GM19397 (cell line): ENCODE results near the gene GNB1L.
"Not testable (repeated sequence)": the region's sequence is repeated elsewhere in the genome, so short reads cannot be mapped to it uniquely, and the experiment has no call there.

Experiments used
- ATAC-seq: cut with Tn5 transposase; IDR thresholded peaks from one replicate; pipeline ENCODE4 v1.9.1; 2021; ENCODE audit warnings: mild to moderate bottlenecking, moderate library complexity; ENCODE audit not compliant: unreplicated experiment

GNB1L gene

DNA sequence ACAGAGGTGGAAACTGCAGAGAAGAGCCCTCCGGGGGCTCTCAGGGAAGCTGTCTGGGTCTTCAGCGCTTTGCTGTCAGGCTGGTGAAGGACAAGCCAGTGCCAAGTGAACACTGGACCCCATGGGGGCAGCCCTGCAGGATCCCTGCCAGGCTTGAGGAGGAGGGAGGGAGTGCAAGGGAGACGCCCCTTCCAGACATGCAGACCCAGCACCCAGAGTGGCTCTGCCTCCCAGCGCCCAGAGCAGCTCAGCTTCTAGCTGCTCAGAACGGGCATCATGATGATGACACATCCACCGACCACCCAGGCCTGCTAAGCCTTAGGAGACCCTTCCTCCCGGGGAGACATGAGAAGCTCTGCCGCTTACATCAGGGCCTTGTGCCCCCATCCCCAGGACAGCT, 54.4 kb downstream of the GNB1L start:
- no peak for ATAC-seq

- no peak for ATAC-seq
These were observed 55.1 kb downstream of the GNB1L start for GRCh38 chr22:19799322-19800190.

DNA sequence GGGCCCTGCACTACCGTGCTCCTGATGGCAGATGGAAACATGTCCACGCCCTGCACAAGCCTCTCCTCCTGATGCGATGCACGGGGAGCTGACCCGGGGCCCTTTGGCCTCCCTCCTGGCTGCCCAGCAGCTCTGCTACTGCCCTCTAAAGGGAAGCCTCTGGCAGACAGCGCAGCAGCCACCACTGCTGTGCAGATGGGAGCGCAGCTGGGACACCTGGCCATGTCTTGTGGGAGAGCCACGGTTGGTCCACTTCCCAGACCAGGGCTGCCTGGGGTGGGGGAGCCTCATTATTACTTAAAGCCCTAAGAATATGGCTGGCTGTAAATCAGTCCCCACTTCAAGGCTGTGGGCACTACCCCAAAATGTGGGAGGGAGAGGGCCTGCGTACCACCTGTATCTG, 55.8 kb downstream of the GNB1L start:
- no peak for ATAC-seq

- no peak for ATAC-seq
These were observed 56.5 kb downstream of the GNB1L start for GRCh38 chr22:19798003-19798665.

DNA sequence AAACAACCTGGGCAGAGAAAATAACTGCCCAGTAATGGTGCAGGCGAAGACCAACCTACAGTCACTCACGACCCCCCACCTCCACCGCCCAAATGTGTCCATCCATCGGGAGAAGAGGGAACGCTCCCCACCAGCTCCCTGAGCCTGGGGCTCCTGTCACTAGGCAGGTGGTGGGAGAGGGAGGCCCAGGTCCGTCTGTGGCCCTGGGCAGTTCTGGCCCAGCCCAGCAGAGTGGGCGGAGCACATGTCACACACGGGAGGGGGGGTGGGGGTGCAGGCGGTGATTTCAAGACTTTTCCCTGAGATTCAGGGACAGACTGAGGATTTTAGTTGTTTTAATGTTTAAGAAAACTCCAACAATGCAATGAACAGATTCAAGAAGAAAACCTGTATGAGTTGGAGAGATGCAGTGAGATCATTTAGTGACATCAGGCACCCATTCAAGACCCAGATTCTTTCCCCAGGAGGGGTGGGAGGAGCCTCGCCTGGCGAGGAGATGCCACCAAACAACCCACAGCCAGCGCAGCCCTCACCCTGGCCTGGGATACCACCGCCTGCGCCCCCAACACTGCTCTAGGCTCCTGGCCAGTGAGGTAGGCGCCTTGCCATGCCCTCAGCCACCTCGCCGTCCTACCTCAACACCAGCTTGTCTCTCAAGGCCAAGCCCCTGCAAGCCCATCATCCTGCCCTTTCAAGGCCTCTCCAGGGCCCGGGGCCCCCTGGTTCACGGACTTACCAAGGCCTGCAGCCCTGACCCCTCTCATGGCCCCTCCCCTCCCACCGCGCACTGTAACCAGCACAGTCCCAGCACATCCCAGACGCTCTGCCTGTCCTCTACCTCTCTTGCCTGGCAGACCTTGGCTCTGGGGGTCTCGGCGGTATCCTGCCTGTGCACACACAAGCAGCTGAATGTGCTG, 57.3 kb downstream of the GNB1L start:
- ATAC-seq: no peak

DNA sequence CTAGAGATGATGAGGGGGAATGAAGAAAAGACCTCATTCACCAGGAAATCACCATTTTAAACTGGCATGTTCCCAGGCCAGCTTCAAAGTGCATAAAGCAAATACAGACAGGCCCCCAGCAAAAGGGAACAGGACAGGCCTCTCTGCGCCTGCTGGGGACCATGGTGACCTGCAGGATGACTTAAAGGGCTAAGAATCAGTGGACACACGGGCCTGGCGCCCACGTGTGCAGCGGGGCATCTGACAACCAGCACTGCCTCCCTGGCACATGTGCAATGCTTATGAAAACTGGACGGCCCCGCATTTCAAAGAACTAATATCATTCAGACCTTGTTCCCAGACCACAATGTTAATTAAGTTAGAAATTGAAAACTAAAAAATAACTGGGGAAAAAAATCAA, 58.5 kb downstream of the GNB1L start:
- no peak for ATAC-seq

DNA sequence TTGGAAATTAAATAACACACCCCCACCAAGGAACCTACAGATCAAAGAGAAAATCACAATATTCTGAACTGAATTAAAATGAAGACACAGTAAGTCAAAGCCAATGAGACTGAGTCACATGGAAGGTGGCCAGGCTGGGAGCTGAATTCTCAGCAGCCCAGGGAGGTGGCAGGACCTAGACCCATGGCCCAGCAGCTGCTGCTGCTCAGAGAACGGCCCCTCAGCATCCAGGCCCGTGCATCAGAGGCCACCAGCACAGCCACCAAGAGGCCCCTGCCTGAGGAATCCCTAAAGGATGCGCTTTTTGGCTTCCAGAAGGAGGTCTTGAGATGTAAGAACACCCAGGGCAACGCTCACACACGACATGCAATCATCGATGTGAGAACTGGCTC, 59.1 kb downstream of the GNB1L start:
- no peak for ATAC-seq

- no peak for ATAC-seq
These were observed 60.9 kb downstream of the GNB1L start for GRCh38 chr22:19793661-19794310.

GRCh38 chr22:19793161-19793560, 61.5 kb downstream of the GNB1L start:
- ATAC-seq: no peak

DNA sequence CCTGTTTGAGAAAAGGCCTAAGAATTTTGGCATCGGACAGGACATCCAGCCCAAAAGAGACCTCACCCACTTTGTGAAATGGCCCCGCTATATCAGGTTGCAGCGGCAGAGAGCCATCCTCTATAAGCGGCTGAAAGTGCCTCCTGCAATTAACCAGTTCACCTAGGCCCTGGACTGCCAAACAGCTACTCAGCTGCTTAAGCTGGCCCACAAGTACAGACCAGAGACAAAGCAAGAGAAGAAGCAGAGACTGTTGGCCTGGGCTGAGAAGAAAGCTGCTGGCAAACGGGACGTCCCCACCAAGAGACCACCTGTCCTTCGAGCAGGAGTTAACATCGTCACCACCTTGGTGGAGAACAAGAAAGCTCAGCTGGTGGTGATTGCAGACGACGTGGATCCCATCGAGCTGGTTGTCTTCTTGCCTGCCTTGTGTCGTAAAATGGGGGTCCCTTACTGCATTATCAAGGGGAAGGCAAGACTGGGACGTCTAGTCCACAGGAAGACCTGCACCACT, 62.2 kb downstream of the GNB1L start:
- not testable (repeated sequence) for ATAC-seq

- no peak for ATAC-seq
These were observed 62.8 kb downstream of the GNB1L start for GRCh38 chr22:19791894-19792293.

DNA sequence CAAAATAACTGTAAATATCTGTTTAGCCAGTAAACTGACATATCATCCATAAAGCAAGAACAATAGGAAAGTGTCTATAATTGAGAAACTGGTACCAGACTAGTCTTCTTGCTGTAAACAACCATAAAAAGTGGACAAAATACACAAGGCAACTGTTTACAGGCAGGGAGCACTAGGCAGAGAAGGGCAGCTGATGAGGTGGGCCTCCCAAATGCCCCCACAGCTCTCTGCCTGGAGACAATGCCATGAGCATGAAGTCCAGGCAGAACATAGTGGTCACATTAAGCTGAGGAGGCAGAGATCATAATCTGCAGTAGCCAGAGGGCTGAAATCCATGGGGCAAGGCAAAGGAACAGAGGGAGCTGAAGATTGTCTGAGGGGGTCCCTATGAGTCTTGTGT, 63.4 kb downstream of the GNB1L start:
- ATAC-seq: no peak

DNA sequence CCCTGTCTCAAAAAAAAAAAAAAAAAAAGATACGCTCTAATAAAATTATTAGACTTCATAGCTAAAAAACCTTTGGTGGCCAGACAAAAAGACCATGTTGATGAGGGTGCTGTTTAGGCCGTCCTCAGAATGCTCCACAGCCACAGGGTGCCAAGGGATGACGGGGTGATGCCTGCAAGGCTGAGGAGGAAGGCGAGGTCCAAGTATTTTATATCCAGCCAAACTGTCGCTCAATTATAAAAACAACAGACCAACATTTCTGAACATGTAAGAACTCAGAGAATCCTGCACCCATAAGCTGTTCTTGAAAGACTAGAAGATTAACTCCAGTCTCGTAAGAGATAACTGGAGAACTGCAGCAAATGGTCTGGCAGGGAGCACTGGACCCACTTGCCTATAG, 64.8 kb downstream of the GNB1L start:
- ATAC-seq: no peak

DNA sequence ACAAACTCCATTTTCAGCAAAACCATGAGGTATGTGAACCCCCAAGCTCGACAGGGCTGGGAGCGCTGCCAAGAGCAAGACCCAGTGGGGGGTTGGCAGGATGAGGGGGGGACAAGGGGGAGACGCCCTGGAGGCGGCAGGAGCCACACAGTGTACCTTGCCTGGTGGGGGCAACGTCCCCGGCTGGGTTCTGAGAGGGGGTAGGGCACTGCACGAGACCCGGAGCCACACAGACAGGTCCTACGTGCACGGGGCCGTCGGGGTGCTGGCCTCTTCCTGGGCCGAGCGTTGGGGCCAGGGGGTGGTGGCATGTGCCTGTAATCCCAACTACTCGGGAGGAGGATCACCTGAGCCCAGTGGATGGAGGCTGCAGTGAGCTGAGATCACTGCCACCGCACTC, 65.3 kb downstream of the GNB1L start:
- no peak for ATAC-seq

DNA sequence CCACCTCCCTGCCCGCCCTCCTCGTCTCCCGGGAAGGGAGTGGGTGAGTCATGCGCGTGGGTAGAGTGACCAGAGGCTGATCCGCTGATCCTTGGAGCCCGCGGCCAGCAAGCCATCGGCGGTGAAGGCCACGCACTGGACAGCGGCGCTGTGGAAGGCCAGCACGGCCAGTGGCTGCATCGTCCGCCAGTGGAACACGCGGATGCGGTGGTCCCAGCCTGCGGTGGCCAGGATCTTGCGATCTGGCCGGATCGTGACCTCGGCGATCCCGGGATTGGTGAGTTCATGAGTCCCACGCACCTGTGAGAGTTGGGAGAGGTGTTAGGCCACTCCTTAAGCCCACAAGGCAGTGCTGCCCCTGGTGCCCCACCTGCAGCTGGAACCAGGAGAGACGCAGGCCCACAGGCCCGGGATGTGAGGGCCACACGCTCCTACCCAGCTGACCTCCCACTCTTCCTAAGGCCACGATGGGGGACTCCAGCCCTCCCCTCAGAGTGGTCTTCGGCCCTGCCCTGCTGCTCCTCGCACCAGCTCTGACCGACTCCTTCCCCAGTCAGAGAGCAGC, 65.9 kb downstream of the GNB1L start:
- no peak for ATAC-seq

GRCh38 chr22:19787849-19788141, 66.9 kb downstream of the GNB1L start:
- no peak for ATAC-seq

DNA sequence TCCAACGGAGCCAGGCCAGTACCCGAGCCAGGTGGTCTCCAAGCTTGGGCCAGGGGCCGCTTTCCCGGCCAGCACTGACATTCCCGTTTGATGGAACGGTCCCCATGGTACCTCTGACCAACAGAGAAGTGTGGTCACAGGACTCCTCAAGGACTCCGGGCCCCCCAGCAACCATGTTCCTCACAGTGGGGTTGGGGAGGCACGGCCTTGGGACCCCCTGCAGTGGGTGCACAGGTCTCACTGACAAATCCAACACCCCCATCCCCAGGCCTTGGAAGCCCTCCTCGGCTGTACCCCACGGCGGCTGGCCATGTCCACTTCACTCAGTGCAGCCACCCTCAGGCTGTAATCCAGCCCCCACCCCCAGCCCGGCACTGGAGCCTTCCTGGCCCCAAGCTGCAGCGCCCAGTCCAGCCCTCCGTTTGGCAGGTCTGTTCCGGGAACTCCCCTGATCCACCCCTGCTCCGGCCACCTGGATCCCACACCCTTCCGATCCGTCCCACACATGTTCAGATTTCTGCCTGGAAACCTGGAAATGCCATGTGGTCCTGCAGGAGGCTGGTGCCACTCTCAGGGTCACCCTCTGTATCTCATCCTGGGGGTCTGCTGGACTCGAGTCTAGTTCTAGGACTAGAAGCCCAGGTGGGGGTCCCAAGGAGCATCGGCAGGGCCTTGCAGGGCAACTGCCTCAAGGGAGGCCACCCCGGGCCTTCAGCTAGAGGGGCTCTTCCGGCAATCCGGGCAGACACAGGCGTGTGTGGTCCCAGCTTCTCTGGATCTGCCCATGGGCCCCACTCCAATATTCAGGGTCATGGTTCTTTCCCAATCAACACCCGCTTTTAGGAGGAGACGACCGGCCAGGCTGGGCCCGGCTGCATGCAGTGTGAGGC, 67.5 kb downstream of the GNB1L start:
- ATAC-seq: no peak

GRCh38 chr22:19786264-19786585, 68.4 kb downstream of the GNB1L start:
- ATAC-seq: no peak

DNA sequence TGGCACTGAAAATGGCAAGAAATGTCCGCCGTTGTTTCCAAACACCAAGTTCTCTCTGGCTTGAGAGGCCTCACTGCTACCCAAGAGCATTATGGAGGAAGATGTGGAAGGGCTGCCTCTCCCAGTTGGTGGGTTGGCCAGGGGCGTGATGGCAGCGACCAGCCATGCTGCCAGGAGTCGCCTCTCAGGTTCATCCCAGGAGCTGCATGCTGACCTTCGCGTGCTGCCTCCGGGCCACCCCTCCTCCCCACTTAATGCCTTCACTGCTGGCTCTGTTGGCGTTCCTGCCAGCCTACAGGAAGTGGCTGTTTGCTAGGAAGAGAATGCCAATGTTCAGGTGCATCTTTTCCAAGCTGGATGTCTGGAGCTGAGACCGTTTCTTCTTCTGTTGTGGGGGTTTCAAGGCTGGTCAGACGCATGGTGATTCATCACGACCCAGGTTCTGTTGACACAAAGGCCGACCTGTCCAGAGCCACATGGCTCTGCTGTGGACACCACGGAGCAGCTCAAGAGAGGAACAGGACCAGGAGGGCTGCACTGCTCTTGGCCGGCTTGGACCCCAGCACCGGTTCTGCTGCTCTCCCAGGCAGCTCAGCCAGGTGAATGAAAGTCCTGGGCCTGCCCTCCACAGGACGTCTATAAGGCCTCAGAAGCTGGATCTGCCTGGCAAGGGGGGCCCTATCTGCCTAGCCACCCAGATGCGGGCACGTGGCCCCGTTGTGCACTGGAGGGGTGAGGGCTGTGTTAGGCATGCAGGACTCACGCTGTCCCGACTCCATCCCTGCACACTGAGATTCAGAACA, 69.0 kb downstream of the GNB1L start:
- no peak for ATAC-seq
